Trophoblast cell (in vitro differentiated cells and primary cell): Measurements from ENCODE around the gene ZNF580.
A peak's percentile ranks its signal among the peaks of the same experiment; 100 is the strongest.

ENCODE experiments used
- DNase-seq, 2 donors: peaks; one replicate each; pipeline ENCODE4 v3.0.0-alpha.2; 2016
- H2AFZ ChIP-seq: 2 replicates; pipeline ENCODE4 v1.6.1; 2013; ENCODE audit warnings: low read length, moderate library complexity, mild to moderate bottlenecking; ENCODE audit not compliant: insufficient read depth, poor library complexity
- H2AK5ac ChIP-seq: 2 replicates; pipeline ENCODE4 v1.6.1; 2013; ENCODE audit warnings: mild to moderate bottlenecking, low read length
- H2BK120ac ChIP-seq: 2 replicates; pipeline ENCODE4 v1.6.1; 2013; ENCODE audit warnings: low read length, mild to moderate bottlenecking, moderate library complexity; ENCODE audit not compliant: insufficient read depth, poor library complexity
- H2BK12ac ChIP-seq: 2 replicates; pipeline ENCODE4 v1.6.1; 2013; ENCODE audit warnings: mild to moderate bottlenecking, low read length, moderate library complexity
- H2BK5ac ChIP-seq: 2 replicates; pipeline ENCODE4 v1.6.1; 2013; ENCODE audit warnings: low read length, low read depth, moderate library complexity, mild to moderate bottlenecking; ENCODE audit not compliant: poor library complexity
- H3K14ac ChIP-seq: 2 replicates; pipeline ENCODE4 v1.6.1; 2013; ENCODE audit warnings: mild to moderate bottlenecking, low read length
- H3K18ac ChIP-seq: 2 replicates; pipeline ENCODE4 v1.6.1; 2013; ENCODE audit warnings: mild to moderate bottlenecking, low read length
- H3K23ac ChIP-seq: 2 replicates; pipeline ENCODE4 v1.6.1; 2013; ENCODE audit warnings: low read length
- H3K27ac ChIP-seq: 2 replicates; pipeline ENCODE4 v1.5.1; 2013; ENCODE audit warnings: low read depth, mild to moderate bottlenecking, inconsistent platforms, low read length, moderate library complexity
- H3K27me3 ChIP-seq: 2 replicates; pipeline ENCODE4 v1.6.1; 2013; ENCODE audit warnings: inconsistent platforms, mild to moderate bottlenecking, low read length, moderate library complexity; ENCODE audit not compliant: insufficient read depth
- H3K36me3 ChIP-seq, 2 experiments: 1 replicate in 1 of 2; 2 replicates in 1 of 2; pipeline ENCODE4 v1.6.1; 2013; ENCODE audit warnings: low read length in 2 of 2, mild to moderate bottlenecking in 2 of 2, moderate library complexity in 1 of 2; ENCODE audit not compliant: insufficient read depth in 2 of 2, control insufficient read depth in 1 of 2
- H3K4ac ChIP-seq: 2 replicates; pipeline ENCODE4 v1.6.1; 2013; ENCODE audit warnings: low read depth, mild to moderate bottlenecking, low read length, moderate library complexity
- H3K4me1 ChIP-seq, 2 experiments: 1 replicate in 1 of 2; 2 replicates in 1 of 2; pipeline ENCODE4 v1.6.1; 2013; ENCODE audit warnings: low read length in 2 of 2, mild to moderate bottlenecking in 2 of 2, moderate library complexity in 1 of 2; ENCODE audit not compliant: insufficient read depth in 2 of 2, control insufficient read depth in 1 of 2
- H3K4me2 ChIP-seq: 2 replicates; pipeline ENCODE4 v1.6.1; 2013; ENCODE audit warnings: inconsistent platforms, mild to moderate bottlenecking, low read length, moderate library complexity
- H3K4me3 ChIP-seq: 2 replicates; pipeline ENCODE4 v1.5.1; 2013; ENCODE audit warnings: mild to moderate bottlenecking, low read depth, low read length, inconsistent platforms
- H3K79me1 ChIP-seq: one replicate; pipeline ENCODE4 v1.6.1; 2013; ENCODE audit warnings: low read length
- H3K79me2 ChIP-seq: 2 replicates; pipeline ENCODE4 v1.6.1; 2013; ENCODE audit warnings: low read length, mild to moderate bottlenecking; ENCODE audit not compliant: control insufficient read depth, insufficient read depth, poor library complexity
- H3K9ac ChIP-seq: 2 replicates; pipeline ENCODE4 v1.6.1; 2013; ENCODE audit warnings: mild to moderate bottlenecking, low read length
- H3K9me3 ChIP-seq: 2 replicates; pipeline ENCODE4 v1.6.1; 2013; ENCODE audit warnings: low read depth, mild to moderate bottlenecking, control low read depth, inconsistent platforms, low read length; ENCODE audit not compliant: insufficient read depth
- H4K12ac ChIP-seq: 2 replicates; pipeline ENCODE4 v1.6.1; 2013; ENCODE audit warnings: low read depth, mild to moderate bottlenecking, low read length, moderate library complexity
- H4K8ac ChIP-seq: 2 replicates; pipeline ENCODE4 v1.6.1; 2013; ENCODE audit warnings: low read depth, mild to moderate bottlenecking, low read length, moderate library complexity
- H4K91ac ChIP-seq: one replicate; pipeline ENCODE4 v1.6.1; 2013; ENCODE audit warnings: low read depth, mild to moderate bottlenecking, low read length, moderate library complexity
- WGBS: extraction: QIAGEN DNeasy Blood & Tissue Kit; methylation state at CpG from one replicate; pipeline ENCODE4 v1.1.7; 2013; ENCODE audit warnings: missing lambda C conversion rate; ENCODE audit not compliant: insufficient read length, insufficient coverage; ENCODE audit errors: extremely low coverage; 5-methylcytosine and 5-hydroxymethylcytosine counted together

Gene ZNF580

DNA sequence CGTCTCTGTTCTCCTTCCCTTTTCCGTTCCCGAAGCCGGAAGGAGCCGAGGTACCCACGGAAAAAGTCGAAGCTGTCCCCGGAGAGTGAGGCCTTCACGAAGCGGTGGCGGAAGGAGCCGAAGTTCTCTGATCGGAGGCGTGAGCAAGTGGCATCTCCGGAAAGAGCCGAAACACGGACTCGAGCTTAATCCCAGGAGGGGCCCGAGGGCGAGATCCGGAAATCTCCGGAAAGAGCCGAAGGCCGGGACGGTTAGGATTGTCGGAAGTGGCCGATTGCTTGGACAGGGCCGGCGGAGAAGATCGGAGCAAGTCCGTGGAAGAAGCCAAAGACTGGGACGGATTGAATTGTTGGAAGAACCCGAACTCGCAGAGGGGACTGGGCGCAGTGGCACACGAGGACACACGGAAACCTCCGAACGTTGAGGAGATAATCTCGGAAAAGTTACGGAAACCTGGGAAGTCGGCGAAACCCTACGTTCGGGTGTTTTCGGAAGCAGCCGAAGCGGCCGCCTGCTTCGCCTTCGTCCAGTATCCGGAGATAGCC lies 13.6 kb downstream of the ZNF580 start:
- peaks cover 34 to 38% of the 10 kb centered on the region in 2 experiments for H3K36me3 ChIP-seq
- peak overlapping the region; percentile 95 for H4K12ac ChIP-seq
- H3K4me1 ChIP-seq, result peaks cover 3 to 10% of the 10 kb centered on the region in 2 experiments
- peak overlapping the region; percentile 98 for H3K9ac ChIP-seq
- peak overlapping the region; percentile 94 for H3K4ac ChIP-seq
- H2BK5ac ChIP-seq, result peak overlapping the region; percentile 98
- peaks cover 1% of the 10 kb centered on the region for H3K9me3 ChIP-seq
- H3K18ac ChIP-seq, result peak overlapping the region; percentile 99
- no CpG with 5 or more reads among the region's 52 CpGs for WGBS
- peak overlapping the region; percentile 96 for H4K8ac ChIP-seq
- peaks cover 15% of the 10 kb centered on the region for H3K79me1 ChIP-seq
- H3K4me3 ChIP-seq, result peak overlapping the region; percentile 85
- peak overlapping the region; percentile 90 for H2AFZ ChIP-seq
- peaks cover 44% of the 10 kb centered on the region for H3K79me2 ChIP-seq
- H2AK5ac ChIP-seq, result peak overlapping the region; percentile 81
- peak overlapping the region; percentile 98 for H2BK120ac ChIP-seq
- H3K27ac ChIP-seq, result peak overlapping the region; percentile 99
- peak; percentile 100 for DNase-seq
- peak overlapping the region; percentile 99 for H3K14ac ChIP-seq
- H3K27me3 ChIP-seq, result no peaks in the 10 kb centered on the region
- H2BK12ac ChIP-seq, result no peak overlapping the region
- peak overlapping the region; percentile 96 for H4K91ac ChIP-seq
- no peak overlapping the region for H3K23ac ChIP-seq
- peak overlapping the region; percentile 80 for H3K4me2 ChIP-seq

DNA sequence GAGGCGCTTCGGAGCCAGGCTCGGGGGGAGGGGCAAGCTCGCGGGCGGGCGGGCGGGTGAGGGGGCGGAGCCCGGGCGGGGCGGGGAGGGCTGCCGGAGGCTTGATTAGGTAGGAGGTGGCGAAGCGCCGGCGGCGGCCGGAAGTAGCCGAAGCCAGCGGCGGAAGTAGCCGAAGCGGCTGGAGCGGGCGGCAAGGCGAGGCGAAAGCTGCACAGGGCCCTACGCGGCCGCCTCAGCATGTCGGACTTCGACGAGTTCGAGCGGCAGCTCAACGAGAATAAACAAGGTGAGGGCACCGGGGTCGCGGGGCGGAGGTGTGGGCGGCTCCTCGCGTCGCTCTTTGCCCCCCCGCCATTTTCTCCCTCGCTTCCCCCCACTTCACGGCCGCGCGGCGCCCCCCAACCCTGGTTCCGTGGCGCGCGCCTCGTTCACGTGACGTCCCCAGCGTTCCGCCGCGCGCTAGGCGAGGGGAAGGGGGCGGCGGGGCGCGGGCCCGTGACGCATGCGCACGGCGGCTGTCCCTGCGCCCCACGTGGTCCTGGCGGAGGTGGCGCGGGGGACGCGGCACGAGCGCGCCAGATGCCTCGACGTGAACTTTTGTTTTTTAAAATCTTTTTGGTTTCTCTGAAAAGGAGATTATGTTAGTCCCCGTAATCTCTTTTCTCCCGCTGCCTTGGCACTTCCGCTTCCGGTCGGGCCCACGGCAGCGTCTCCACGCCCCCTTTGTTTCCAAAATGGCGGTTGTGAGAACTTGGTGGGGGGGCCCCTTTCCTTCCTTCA lies 14.3 kb downstream of the ZNF580 start, which contains the start of gene U2AF2:
U2AF2 (plus strand) TSS at position 168 of the 780 bp plus-strand sequence; CDS start at position 238, 70 bp downstream.
- peak within 1 kb of the TSS; percentile 100 for H2AK5ac ChIP-seq
- H3K27ac ChIP-seq, result peak within 1 kb of the TSS; percentile 99
- DNase-seq, result peak; percentile 93 to 95
- H2BK5ac ChIP-seq, result peak within 1 kb of the TSS; percentile 99
- no CpG with 5 or more reads among the region's 95 CpGs for WGBS
- H3K4me1 ChIP-seq, result peaks cover 3 to 10% of the 10 kb centered on the region in 2 experiments
- peaks cover 34 to 42% of the 10 kb centered on the region in 2 experiments for H3K36me3 ChIP-seq
- peak within 1 kb of the TSS; percentile 99 for H3K14ac ChIP-seq
- H3K27me3 ChIP-seq, result no peaks in the 10 kb centered on the region
- peak within 1 kb of the TSS; percentile 99 for H3K4ac ChIP-seq
- H3K4me3 ChIP-seq, result peak within 1 kb of the TSS; percentile 94
- H4K91ac ChIP-seq, result peak within 1 kb of the TSS; percentile 100
- H2BK120ac ChIP-seq, result peak within 1 kb of the TSS; percentile 99
- H3K23ac ChIP-seq, result no peak within 1 kb of the TSS
- H3K4me2 ChIP-seq, result peak within 1 kb of the TSS; percentile 91
- H3K79me2 ChIP-seq, result peaks cover 48% of the 10 kb centered on the region
- peak within 1 kb of the TSS; percentile 93 for H2AFZ ChIP-seq
- H2BK12ac ChIP-seq, result no peak within 1 kb of the TSS
- peaks cover 15% of the 10 kb centered on the region for H3K79me1 ChIP-seq
- peak within 1 kb of the TSS; percentile 99 for H4K8ac ChIP-seq
- H3K9me3 ChIP-seq, result peaks cover 1% of the 10 kb centered on the region
- H3K9ac ChIP-seq, result peak within 1 kb of the TSS; percentile 98
- H3K18ac ChIP-seq, result peak within 1 kb of the TSS; percentile 99
- H4K12ac ChIP-seq, result peak within 1 kb of the TSS; percentile 98

DNA sequence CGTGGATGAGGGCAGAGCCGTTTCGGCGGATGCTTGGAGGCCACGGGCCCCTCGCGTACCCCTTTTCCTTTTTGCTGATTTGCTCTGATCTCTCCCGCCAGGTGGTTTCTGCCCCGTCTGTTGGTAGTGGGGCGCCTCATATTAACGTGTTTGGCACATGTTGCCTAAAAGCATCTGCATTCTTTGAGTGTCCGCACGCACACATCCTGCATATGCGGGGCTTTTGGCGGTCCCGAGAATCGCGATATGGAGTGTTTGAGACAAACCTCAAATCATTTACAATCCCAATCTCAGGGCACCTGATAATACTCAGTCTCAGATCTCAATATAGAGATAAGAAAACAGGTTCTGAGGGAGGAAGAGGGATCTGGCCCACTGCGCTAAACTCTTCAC lies 14.8 kb downstream of the ZNF580 start:
- H2BK120ac ChIP-seq, result peak overlapping the region; percentile 16
- H3K4me2 ChIP-seq, result peak overlapping the region; percentile 91
- no peak for DNase-seq
- H3K27me3 ChIP-seq, result no peaks in the 10 kb centered on the region
- H3K9me3 ChIP-seq, result peaks cover 1% of the 10 kb centered on the region
- peak overlapping the region; percentile 92 for H3K9ac ChIP-seq
- H3K79me2 ChIP-seq, result peaks cover 48% of the 10 kb centered on the region
- H4K12ac ChIP-seq, result peak overlapping the region; percentile 7
- H2BK5ac ChIP-seq, result peak overlapping the region; percentile 99
- peak overlapping the region; percentile 94 for H3K4me3 ChIP-seq
- peak overlapping the region; percentile 44 for H4K8ac ChIP-seq
- H3K4ac ChIP-seq, result peak overlapping the region; percentile 99
- no peak overlapping the region for H3K27ac ChIP-seq
- no peak overlapping the region for H2AFZ ChIP-seq
- no peak overlapping the region for H3K18ac ChIP-seq
- peak overlapping the region; percentile 100 for H4K91ac ChIP-seq
- peak overlapping the region; percentile 61 for H2AK5ac ChIP-seq
- H2BK12ac ChIP-seq, result no peak overlapping the region
- peaks cover 3 to 10% of the 10 kb centered on the region in 2 experiments for H3K4me1 ChIP-seq
- H3K14ac ChIP-seq, result peak overlapping the region; percentile 59
- H3K23ac ChIP-seq, result no peak overlapping the region
- WGBS, result no CpG with 5 or more reads among the region's 19 CpGs
- peaks cover 15% of the 10 kb centered on the region for H3K79me1 ChIP-seq
- H3K36me3 ChIP-seq, result peaks cover 35 to 45% of the 10 kb centered on the region in 2 experiments

DNA sequence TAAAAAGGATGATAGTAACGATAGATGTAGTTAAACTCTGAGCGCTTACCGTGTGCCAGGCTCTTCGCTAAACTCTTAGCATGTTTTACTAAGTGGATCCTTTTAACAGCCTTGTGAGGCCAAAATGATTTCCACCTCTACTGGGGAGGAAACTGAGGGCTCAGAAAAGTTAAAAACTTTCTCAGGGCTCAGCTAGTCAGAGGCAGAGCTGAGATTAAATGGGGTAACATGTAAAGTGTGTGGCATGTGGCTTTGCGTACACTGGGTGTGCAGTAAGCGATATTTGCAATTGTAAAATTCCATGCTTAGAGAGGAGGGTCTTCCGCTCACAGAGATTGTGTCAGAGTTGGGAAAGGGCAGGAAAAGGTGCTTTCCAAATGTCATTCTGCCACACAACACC lies 15.8 kb downstream of the ZNF580 start:
- no peaks in the 10 kb centered on the region for H3K27me3 ChIP-seq
- no peak overlapping the region for H3K4me3 ChIP-seq
- no peak overlapping the region for H2AK5ac ChIP-seq
- H2AFZ ChIP-seq, result no peak overlapping the region
- H4K8ac ChIP-seq, result no peak overlapping the region
- H4K91ac ChIP-seq, result no peak overlapping the region
- H4K12ac ChIP-seq, result no peak overlapping the region
- peaks cover 48% of the 10 kb centered on the region for H3K79me2 ChIP-seq
- H3K14ac ChIP-seq, result no peak overlapping the region
- H3K36me3 ChIP-seq, result peaks cover 41 to 48% of the 10 kb centered on the region in 2 experiments
- peaks cover 3 to 10% of the 10 kb centered on the region in 2 experiments for H3K4me1 ChIP-seq
- no peak overlapping the region for H3K27ac ChIP-seq
- no peak overlapping the region for H2BK12ac ChIP-seq
- H3K4ac ChIP-seq, result peak overlapping the region; percentile 99
- H3K23ac ChIP-seq, result no peak overlapping the region
- no peak overlapping the region for H2BK5ac ChIP-seq
- peaks cover 15% of the 10 kb centered on the region for H3K79me1 ChIP-seq
- WGBS, result no CpG with 5 or more reads among the region's 7 CpGs
- H3K9me3 ChIP-seq, result peaks cover 1% of the 10 kb centered on the region
- peak overlapping the region; percentile 91 for H3K4me2 ChIP-seq
- DNase-seq, result no peak
- H3K18ac ChIP-seq, result no peak overlapping the region
- no peak overlapping the region for H2BK120ac ChIP-seq
- no peak overlapping the region for H3K9ac ChIP-seq
